Endothelial cell of umbilical vein (primary cell): ENCODE results near the gene HNRNPA1L2. TPM values are rescaled to one million over a fixed set of nuclear protein-coding genes. Genes with fewer than 3 reads are reported as not detected.

Source experiments
- BruUV-seq: library from RNA; stranded (reverse); fragments of 400-500 nt; replicated peaks from 2 replicates; lab custom pipeline; 2021; lab: Mats Ljungman, UMichigan
- CTCF ChIA-PET: fragments of 300-600, 350-600 bp; sonication (Branson Sonifier 250); formaldehyde crosslinking; loops from one replicate; lab custom pipeline; 2021; ENCODE audit warnings: antibody characterized with exemption, inconsistent platforms; lab: Charles Lee
- POLR2A ChIA-PET: fragments of 300-600, 350-600 bp; sonication (Branson Sonifier 250); formaldehyde crosslinking; loops from one replicate; lab custom pipeline; 2021; ENCODE audit warnings: antibody characterized with exemption, inconsistent platforms; lab: Charles Lee
- DNase-seq: peaks from one replicate; pipeline ENCODE4 v3.0.0-alpha.2; 2011; ENCODE audit warnings: low read depth, low spot score
- FAIRE-seq: peaks from 2 replicates; lab custom pipeline; 2011; peaks lifted over from hg19 to GRCh38; lab: Jason Lieb, UNC
- H2AFZ ChIP-seq: 2 replicates; pipeline ENCODE4 v1.6.0; 2012; ENCODE audit warnings: low read depth, low read length, control low read depth, inconsistent platforms
- H3K27ac ChIP-seq: 2 replicates; pipeline ENCODE4 v1.5.1; 2011; ENCODE audit warnings: low read depth, mild to moderate bottlenecking, control low read depth, low read length, moderate library complexity; ENCODE audit not compliant: insufficient read depth
- H3K27me3 ChIP-seq, 2 experiments: 2 replicates each; pipeline versions ENCODE4 v1.6.0 to v1.6.1; 2011; ENCODE audit warnings: low read length in 2 of 2, mixed read lengths in 1 of 2; ENCODE audit not compliant: control insufficient read depth in 2 of 2, insufficient read depth in 2 of 2
- H3K36me3 ChIP-seq, 2 experiments: 2 replicates in 1 of 2; 3 replicates in 1 of 2; pipeline ENCODE4 v1.5.1; 2011; ENCODE audit warnings: low read length in 2 of 2, mild to moderate bottlenecking in 1 of 2, moderate library complexity in 1 of 2; ENCODE audit not compliant: control insufficient read depth in 2 of 2, insufficient read depth in 2 of 2; ENCODE audit errors: extremely low read depth in 1 of 2
- H3K4me1 ChIP-seq: 3 replicates; pipeline ENCODE4 v1.5.1; 2011; ENCODE audit warnings: mild to moderate bottlenecking, low read length; ENCODE audit not compliant: control insufficient read depth, insufficient read depth; ENCODE audit errors: extremely low read depth
- H3K4me2 ChIP-seq: 2 replicates; pipeline ENCODE4 v1.6.1; 2011; ENCODE audit warnings: low read length, control low read depth, mixed read lengths; ENCODE audit not compliant: insufficient read depth
- H3K4me3 ChIP-seq, 3 experiments: fragments of 200-600 bp in 1 of 3; sonication (generic), shearing (Covaris generic) in 1 of 3; replicated peaks in 1 of 3; 2 replicates each; pipeline ENCODE4 v1.5.1; 2011 to 2016; ENCODE audit warnings: control low read depth in 3 of 3, low read length in 3 of 3, mild to moderate bottlenecking in 2 of 3, inconsistent platforms in 1 of 3, low read depth in 1 of 3, moderate library complexity in 1 of 3; ENCODE audit not compliant: insufficient read depth in 1 of 3
- H3K79me2 ChIP-seq: 2 replicates; pipeline ENCODE4 v1.6.0; 2012; ENCODE audit warnings: low read length, inconsistent platforms; ENCODE audit not compliant: control insufficient read depth, insufficient read depth
- H3K9ac ChIP-seq: replicated peaks from 2 replicates; pipeline ENCODE3; 2011; ENCODE audit warnings: low read length, control low read depth; ENCODE audit not compliant: insufficient read depth; ENCODE audit errors: extremely low read depth
- H3K9me1 ChIP-seq: replicated peaks from 3 replicates; pipeline ENCODE4 v1.6.0; 2011; ENCODE audit warnings: mild to moderate bottlenecking, low read length; ENCODE audit not compliant: control insufficient read depth, insufficient read depth; ENCODE audit errors: extremely low read depth
- H3K9me3 ChIP-seq: replicated peaks from 2 replicates; pipeline ENCODE4 v1.5.1; 2012; ENCODE audit warnings: low read length, inconsistent platforms; ENCODE audit not compliant: control insufficient read depth, insufficient read depth
- H4K20me1 ChIP-seq: replicated peaks from 2 replicates; pipeline ENCODE3; 2011; ENCODE audit warnings: mild to moderate bottlenecking, low read length; ENCODE audit not compliant: control insufficient read depth, insufficient read depth; ENCODE audit errors: extremely low read depth
- EZH2 ChIP-seq: IDR thresholded peaks from 2 replicates; pipeline ENCODE4 v1.6.1; 2012; ENCODE audit warnings: borderline replicate concordance, low read depth, mild to moderate bottlenecking, moderate library complexity, low read length, inconsistent platforms; ENCODE audit not compliant: severe bottlenecking
- FOS ChIP-seq: IDR thresholded peaks from 2 replicates; pipeline ENCODE4 v1.6.1; 2011; ENCODE audit warnings: mild to moderate bottlenecking, low read length, moderate library complexity, borderline replicate concordance; ENCODE audit not compliant: insufficient read depth
- GATA2 ChIP-seq: IDR thresholded peaks from 2 replicates; pipeline ENCODE4 v1.7.0; 2011; ENCODE audit warnings: low read depth, mild to moderate bottlenecking, moderate library complexity, mixed read lengths, low read length; ENCODE audit not compliant: insufficient read length, insufficient read depth
- JUN ChIP-seq: IDR thresholded peaks from 2 replicates; pipeline ENCODE4 v1.6.1; 2011; ENCODE audit warnings: borderline replicate concordance, low read depth; ENCODE audit not compliant: insufficient read length, insufficient read depth
- MYC ChIP-seq: IDR thresholded peaks from one replicate; pipeline ENCODE4 v1.6.1; 2011; ENCODE audit warnings: mild to moderate bottlenecking, low read depth, low read length
- POLR2A ChIP-seq: IDR thresholded peaks from 2 replicates; pipeline ENCODE4 v1.6.1; 2012; ENCODE audit warnings: low read depth, mild to moderate bottlenecking, control low read depth, low read length
- POLR2AphosphoS5 ChIP-seq: IDR thresholded peaks from 2 replicates; pipeline ENCODE4 v1.6.1; 2012; ENCODE audit warnings: low read depth, mild to moderate bottlenecking, control low read depth, low read length, moderate library complexity; ENCODE audit not compliant: insufficient read depth
- dilution Hi-C: fragments of 300-500 bp; cut with MboI; formaldehyde crosslinking; loops from one replicate; pipeline ENCODE4 v1.15.0; 2019; ENCODE audit warnings: low sequenced_read_pairs; ENCODE audit not compliant: extremely low pct_ligation_motif_present
- intact Hi-C: fragments of 100-400 bp; cut with micrococcal nuclease; formaldehyde crosslinking; loops from one replicate; pipeline ENCODE4 v1.10.0; 2022
- polyA plus RNA-seq, 4 experiments: library from polyadenylated mRNA; depleted of rRNA in 3 of 4; stranded (reverse) in 3 of 4; unstranded in 1 of 4; fragments of >200 nt; gene quantifications; 2 replicates each; pipeline versions ENCODE4 v1.2.1 to v1.2.3, GENCODE V29; 2011 to 2012; ENCODE audit warnings: missing spikeins in 1 of 4
- total RNA-seq: library from RNA; stranded (reverse); gene quantifications from 2 replicates; pipeline ENCODE4 v1.2.3, GENCODE V29; 2021
- TF ChIP-seq, protein P1 (sequence below), 2 donors: IDR thresholded peaks; 1 replicate in 1 of 2; 2 replicates in 1 of 2; pipeline ENCODE4 v1.5.1; 2011; ENCODE audit warnings: low read length in 2 of 2, mild to moderate bottlenecking in 2 of 2, moderate library complexity in 2 of 2, control low read depth in 1 of 2, inconsistent platforms in 1 of 2, low read depth in 1 of 2; ENCODE audit not compliant: insufficient read depth in 1 of 2; ENCODE audit errors: extremely low read depth in 1 of 2
- TF ChIP-seq, protein P2 (sequence below): IDR thresholded peaks from 2 replicates; pipeline ENCODE4 v1.6.1; 2011; ENCODE audit not compliant: insufficient read depth, insufficient read length

Gene HNRNPA1L2
- total and polyA plus RNA-seq, 2 donors (not counting 3 experiments of a cell fraction or from before 2014, with no cell fraction given): 5.4 to 11.7 TPM

DNA sequence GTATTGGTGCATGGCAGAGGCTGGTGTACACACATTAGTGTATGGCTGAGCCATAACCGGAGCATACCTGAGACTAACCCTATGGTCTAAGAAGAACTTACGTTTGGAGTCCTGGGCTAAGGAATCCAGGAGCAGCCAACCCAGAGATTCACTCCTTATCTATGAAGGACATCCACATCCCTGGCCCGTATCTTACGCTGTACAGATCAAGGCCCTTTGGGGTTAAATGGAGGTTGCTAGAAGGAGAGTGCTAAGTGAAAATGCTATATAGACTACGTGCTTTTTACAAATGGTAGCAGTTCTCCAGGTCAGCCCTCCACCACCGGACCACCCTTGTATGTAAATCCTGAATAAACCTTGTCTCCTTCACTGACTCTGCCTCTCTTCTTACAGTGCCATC, 8.5 kb downstream of the HNRNPA1L2 start:
- Histone ChIP-seq H3K27ac (peak overlapping the region; percentile 84), H3K79me2 (peaks cover 53% of the 10 kb centered on the region), H2AFZ (no peak overlapping the region), H3K9me1 (no peaks in the 10 kb centered on the region), H4K20me1 (no peaks in the 10 kb centered on the region), H3K4me3 (peak overlapping the region; percentile 40 to 100 (median 67)), H3K4me2 (peak overlapping the region; percentile 98), H3K27me3 (no peaks in the 10 kb centered on the region), H3K9ac (peak overlapping the region; percentile 97), H3K36me3 (peaks cover 2 to 6% of the 10 kb centered on the region in 2 experiments), H3K9me3 (no peaks in the 10 kb centered on the region), H3K4me1 (peaks cover 22% of the 10 kb centered on the region)
- ChIA-PET POLR2A (no interaction called here), CTCF (no interaction called here)
- dilution Hi-C loops: no loop called here
- TF ChIP-seq EZH2 (no peak), FOS (no peak), GATA2 (no peak), POLR2AphosphoS5 (no peak), MYC (no peak), JUN (no peak), POLR2A (no peak)
- TF ChIP-seq, protein P1, sequence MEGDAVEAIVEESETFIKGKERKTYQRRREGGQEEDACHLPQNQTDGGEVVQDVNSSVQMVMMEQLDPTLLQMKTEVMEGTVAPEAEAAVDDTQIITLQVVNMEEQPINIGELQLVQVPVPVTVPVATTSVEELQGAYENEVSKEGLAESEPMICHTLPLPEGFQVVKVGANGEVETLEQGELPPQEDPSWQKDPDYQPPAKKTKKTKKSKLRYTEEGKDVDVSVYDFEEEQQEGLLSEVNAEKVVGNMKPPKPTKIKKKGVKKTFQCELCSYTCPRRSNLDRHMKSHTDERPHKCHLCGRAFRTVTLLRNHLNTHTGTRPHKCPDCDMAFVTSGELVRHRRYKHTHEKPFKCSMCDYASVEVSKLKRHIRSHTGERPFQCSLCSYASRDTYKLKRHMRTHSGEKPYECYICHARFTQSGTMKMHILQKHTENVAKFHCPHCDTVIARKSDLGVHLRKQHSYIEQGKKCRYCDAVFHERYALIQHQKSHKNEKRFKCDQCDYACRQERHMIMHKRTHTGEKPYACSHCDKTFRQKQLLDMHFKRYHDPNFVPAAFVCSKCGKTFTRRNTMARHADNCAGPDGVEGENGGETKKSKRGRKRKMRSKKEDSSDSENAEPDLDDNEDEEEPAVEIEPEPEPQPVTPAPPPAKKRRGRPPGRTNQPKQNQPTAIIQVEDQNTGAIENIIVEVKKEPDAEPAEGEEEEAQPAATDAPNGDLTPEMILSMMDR (IDR thresholded peaks at IDR 0.05; ENCODE audit: extremely low read depth in 1 of 2, insufficient read depth in 1 of 2, low read depth in 1 of 2, low read length in 2 of 2): no peak
- TF ChIP-seq, protein P2, sequence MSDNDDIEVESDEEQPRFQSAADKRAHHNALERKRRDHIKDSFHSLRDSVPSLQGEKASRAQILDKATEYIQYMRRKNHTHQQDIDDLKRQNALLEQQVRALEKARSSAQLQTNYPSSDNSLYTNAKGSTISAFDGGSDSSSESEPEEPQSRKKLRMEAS: no peak
- FAIRE-seq (no peak), DNase-seq (peak; percentile 8)
- intact Hi-C loops: no loop called here
- BruUV-seq: no TSS peak
